K562 (cell line): ENCODE data around the gene TMEM19. TPM values are rescaled to one million over a fixed set of nuclear protein-coding genes. Genes with fewer than 3 reads are reported as not detected.
A peak's percentile ranks its signal among the peaks of the same experiment; 100 is the strongest.

Experiments
- ETV1 ChIP-seq: fragments of 450-650 bp; conservative IDR thresholded peaks from 2 replicates; pipeline ENCODE4 v1.6.1; 2016; ENCODE audit warnings: missing genetic modification characterization, control low read depth, low read depth, missing compliant biosample characterization
- EZH2 ChIP-seq: IDR thresholded peaks from 2 replicates; pipeline ENCODE4 v1.6.1; 2012; ENCODE audit warnings: low read depth, mild to moderate bottlenecking, inconsistent platforms, low read length, borderline replicate concordance
- HDAC2 ChIP-seq: fragments of 450-650 bp; IDR thresholded peaks from 2 replicates; pipeline ENCODE4 v1.6.1; 2016; ENCODE audit warnings: mild to moderate bottlenecking
- KAT8 ChIP-seq: fragments of 450-650 bp; IDR thresholded peaks from 2 replicates; pipeline ENCODE4 v1.6.1; 2016; ENCODE audit warnings: low read depth, mild to moderate bottlenecking
- MAZ ChIP-seq, 2 experiments: fragments of 450-650 bp in 1 of 2; sonication (generic) in 1 of 2; formaldehyde crosslinking; IDR thresholded peaks in 1 of 2; conservative IDR thresholded peaks in 1 of 2; 2 replicates each; pipeline versions ENCODE4 v1.4.0 to v1.5.0; 2020; ENCODE audit warnings: mild to moderate bottlenecking in 1 of 2, missing genetic modification reagents in 1 of 2
- MCM2 ChIP-seq: fragments of 450-650 bp; IDR thresholded peaks from 2 replicates; pipeline ENCODE4 v1.6.1; 2017; ENCODE audit warnings: low read depth, mild to moderate bottlenecking
- MEF2A ChIP-seq: IDR thresholded peaks from 2 replicates; pipeline ENCODE4 v1.6.1; 2011; ENCODE audit warnings: low read depth, mild to moderate bottlenecking, low read length, moderate library complexity; ENCODE audit not compliant: control insufficient read depth
- MIER1 ChIP-seq: fragments of 450-650 bp; IDR thresholded peaks from 2 replicates; pipeline ENCODE4 v1.6.1; 2016; ENCODE audit warnings: antibody characterized with exemption, mild to moderate bottlenecking, low read depth
- MTA3 ChIP-seq: fragments of 450-650 bp; formaldehyde crosslinking; IDR thresholded peaks from 2 replicates; pipeline ENCODE4 v1.6.1; 2017; ENCODE audit warnings: mild to moderate bottlenecking, borderline replicate concordance
- NCOA1 ChIP-seq: fragments of 450-650 bp; IDR thresholded peaks from 2 replicates; pipeline ENCODE4 v1.6.1; 2016; ENCODE audit warnings: low read depth
- NFE2L1 ChIP-seq: fragments of 450-650 bp; IDR thresholded peaks from 2 replicates; pipeline ENCODE4 v1.6.1; 2016; ENCODE audit warnings: missing genetic modification characterization, low read depth, mild to moderate bottlenecking, missing compliant biosample characterization, moderate library complexity, borderline replicate concordance
- NFIC ChIP-seq: fragments of 450-650 bp; IDR thresholded peaks from 2 replicates; pipeline ENCODE4 v1.6.1; 2017; ENCODE audit warnings: mild to moderate bottlenecking, inconsistent platforms
- NFRKB ChIP-seq: fragments of 450-650 bp; IDR thresholded peaks from 2 replicates; pipeline ENCODE4 v1.6.1; 2016; ENCODE audit warnings: low read depth
- PHB2 ChIP-seq: fragments of 450-650 bp; IDR thresholded peaks from 2 replicates; pipeline ENCODE4 v1.6.1; 2017; ENCODE audit warnings: low read depth
- POLR2B ChIP-seq: fragments of 450-650 bp; IDR thresholded peaks from 2 replicates; pipeline ENCODE4 v1.6.1; 2018; ENCODE audit warnings: low read depth; ENCODE audit not compliant: partially characterized antibody
- RNF2 ChIP-seq: sonication (generic); IDR thresholded peaks from 2 replicates; pipeline ENCODE4 v1.6.1; 2016
- SFPQ ChIP-seq: fragments of 200-400 bp; formaldehyde crosslinking; IDR thresholded peaks from 2 replicates; pipeline ENCODE4 v1.6.1; 2017; ENCODE audit warnings: mild to moderate bottlenecking, low read depth, low read length, moderate library complexity
- SMAD2 ChIP-seq: fragments of 150-350 bp; IDR thresholded peaks from 2 replicates; pipeline ENCODE4 v1.6.1; 2014; ENCODE audit warnings: low read depth, mild to moderate bottlenecking, low read length
- SMARCE1 ChIP-seq: fragments of 450-650 bp; IDR thresholded peaks from 2 replicates; pipeline ENCODE4 v1.7.1; 2016; ENCODE audit warnings: mild to moderate bottlenecking
- STAT5A ChIP-seq: IDR thresholded peaks from 2 replicates; pipeline ENCODE4 v1.6.1; 2012; ENCODE audit warnings: low read length, inconsistent platforms, borderline replicate concordance
- SUPT5H ChIP-seq: fragments of 450-650 bp; IDR thresholded peaks from 2 replicates; pipeline ENCODE4 v1.6.1; 2016
- TRIM28 ChIP-seq: fragments of 450-650 bp; IDR thresholded peaks from 2 replicates; pipeline ENCODE4 v1.6.1; 2017
- ZKSCAN1 ChIP-seq: fragments of 150-350 bp; IDR thresholded peaks from 2 replicates; pipeline ENCODE4 v1.6.1; 2016; ENCODE audit warnings: low read depth, low read length
- ZNF124 ChIP-seq: sonication (generic); formaldehyde crosslinking; IDR thresholded peaks from 2 replicates; pipeline ENCODE4 v1.8.1; 2022; ENCODE audit warnings: missing genetic modification reagents
- ZNF41 ChIP-seq: fragments of 250-450 bp; sonication (Bioruptor Pico); conservative IDR thresholded peaks from 2 replicates; pipeline ENCODE4 v1.4.0; 2020; ENCODE audit warnings: mild to moderate bottlenecking
- ZSCAN29 ChIP-seq: fragments of 450-650 bp; IDR thresholded peaks from 2 replicates; pipeline ENCODE4 v1.6.1; 2017
- polyA plus RNA-seq, 8 experiments: library from polyadenylated mRNA; depleted of rRNA in 4 of 8; stranded (reverse) in 5 of 8; unstranded in 3 of 8; fragments of >200 nt; fragmentation: Nextera tagmentation in 2 of 8; fragmentation: Illumina TruSeq in 1 of 8; extraction: Ambion mirVana in 2 of 8; extraction: Trizol in 1 of 8; gene quantifications; 2 replicates each; pipeline versions ENCODE4 v1.2.1 to v1.2.3, GENCODE V29; 2011 to 2014; ENCODE audit warnings: inconsistent platforms in 1 of 8, missing spikeins in 1 of 8
- total RNA-seq, 7 experiments: library from RNA; depleted of rRNA in 6 of 7; stranded (reverse); fragments of >200 nt in 6 of 7; fragmentation: Illumina TruSeq in 2 of 7; extraction: Trizol in 2 of 7; gene quantifications; 2 replicates each; pipeline versions ENCODE4 v1.2.1 to v1.2.3, GENCODE V29; 2011 to 2021; ENCODE audit warnings: low replicate concordance in 1 of 7
- TF ChIP-seq, protein P1 (sequence below): fragments of 200-800 bp; sonication (Bioruptor generic); IDR thresholded peaks from 2 replicates; pipeline ENCODE4 v1.6.1; 2017; ENCODE audit warnings: missing genetic modification characterization, missing compliant biosample characterization
- TF ChIP-seq, protein P2 (sequence below): fragments of 450-650 bp; IDR thresholded peaks from one replicate; pipeline ENCODE4 v1.6.1; 2018; ENCODE audit warnings: mild to moderate bottlenecking, moderate library complexity; ENCODE audit not compliant: partially characterized antibody

TMEM19 gene
- total and polyA plus RNA-seq, 9 of the 15 experiments (the other 6 are each of a cell fraction or from before 2014, with no cell fraction given), result 8.2 to 24.2 (median 17.2) TPM

DNA sequence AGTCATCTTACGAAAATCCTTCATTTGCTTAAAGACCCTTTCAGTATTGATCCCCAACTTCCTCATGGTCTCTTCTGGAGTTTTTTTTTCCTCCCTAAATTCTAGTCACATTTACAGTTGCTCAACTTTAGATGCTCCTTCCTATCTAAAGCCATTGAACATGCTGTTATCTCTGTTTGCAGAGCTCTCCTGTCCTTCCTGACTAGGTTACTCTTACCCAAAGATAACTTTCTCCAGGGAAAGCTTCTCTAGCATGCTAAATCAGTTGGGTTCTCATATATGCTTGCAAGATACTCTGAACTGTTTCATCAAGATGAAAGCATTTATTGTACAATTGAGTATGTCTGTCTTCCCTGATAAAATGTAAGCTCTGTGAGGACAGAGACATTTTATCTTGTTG is 67.0 kb downstream of the TMEM19 start (continued):
- peak; percentile 53; the same call in 1 of the 2 replicates for TF ChIP-seq MTA3
- TF ChIP-seq NFIC, result peak; percentile 87
- TF ChIP-seq HDAC2, result peak; percentile 97
- TF ChIP-seq ZNF41, result no peak
- TF ChIP-seq, protein P1, sequence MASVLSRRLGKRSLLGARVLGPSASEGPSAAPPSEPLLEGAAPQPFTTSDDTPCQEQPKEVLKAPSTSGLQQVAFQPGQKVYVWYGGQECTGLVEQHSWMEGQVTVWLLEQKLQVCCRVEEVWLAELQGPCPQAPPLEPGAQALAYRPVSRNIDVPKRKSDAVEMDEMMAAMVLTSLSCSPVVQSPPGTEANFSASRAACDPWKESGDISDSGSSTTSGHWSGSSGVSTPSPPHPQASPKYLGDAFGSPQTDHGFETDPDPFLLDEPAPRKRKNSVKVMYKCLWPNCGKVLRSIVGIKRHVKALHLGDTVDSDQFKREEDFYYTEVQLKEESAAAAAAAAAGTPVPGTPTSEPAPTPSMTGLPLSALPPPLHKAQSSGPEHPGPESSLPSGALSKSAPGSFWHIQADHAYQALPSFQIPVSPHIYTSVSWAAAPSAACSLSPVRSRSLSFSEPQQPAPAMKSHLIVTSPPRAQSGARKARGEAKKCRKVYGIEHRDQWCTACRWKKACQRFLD (CRISPR knock-in tag), result no peak
- TF ChIP-seq ZSCAN29, result no peak
- peak; percentile 56; the same call in 1 of the 2 replicates for TF ChIP-seq MEF2A
- peak; percentile 81 for TF ChIP-seq ETV1 (tag)
- TF ChIP-seq MIER1, result no peak
- peak; percentile 79; the same call in 1 of the 2 replicates for TF ChIP-seq PHB2
- TF ChIP-seq SFPQ, result no peak
- no peak for TF ChIP-seq POLR2B
- peak; percentile 44; the same call in 1 of the 2 replicates for TF ChIP-seq RNF2
- no peak for TF ChIP-seq NFE2L1
- TF ChIP-seq STAT5A, result peak; percentile 82
- TF ChIP-seq SMAD2, result no peak
- no peak for TF ChIP-seq MCM2
- TF ChIP-seq SMARCE1, result peak; percentile 90
- TF ChIP-seq NCOA1, result peak; percentile 63; the same call in 1 of the 2 replicates
- TF ChIP-seq, protein P2, sequence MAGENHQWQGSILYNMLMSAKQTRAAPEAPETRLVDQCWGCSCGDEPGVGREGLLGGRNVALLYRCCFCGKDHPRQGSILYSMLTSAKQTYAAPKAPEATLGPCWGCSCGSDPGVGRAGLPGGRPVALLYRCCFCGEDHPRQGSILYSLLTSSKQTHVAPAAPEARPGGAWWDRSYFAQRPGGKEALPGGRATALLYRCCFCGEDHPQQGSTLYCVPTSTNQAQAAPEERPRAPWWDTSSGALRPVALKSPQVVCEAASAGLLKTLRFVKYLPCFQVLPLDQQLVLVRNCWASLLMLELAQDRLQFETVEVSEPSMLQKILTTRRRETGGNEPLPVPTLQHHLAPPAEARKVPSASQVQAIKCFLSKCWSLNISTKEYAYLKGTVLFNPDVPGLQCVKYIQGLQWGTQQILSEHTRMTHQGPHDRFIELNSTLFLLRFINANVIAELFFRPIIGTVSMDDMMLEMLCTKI, result no peak
- no peak for TF ChIP-seq SUPT5H
- TF ChIP-seq TRIM28, result 0 out of 2 replicates have a peak, but pooled peaks have one; percentile 32
- TF ChIP-seq NFRKB, result no peak
- no peak for TF ChIP-seq KAT8
- no peak for TF ChIP-seq ZNF124
- no peak for TF ChIP-seq MAZ (CRISPR knock-in tag; conservative IDR thresholded peaks at IDR 0.05 in 1 of 2, IDR thresholded peaks at IDR 0.05 in 1 of 2)
- TF ChIP-seq ZKSCAN1, result no peak
- no peak for TF ChIP-seq EZH2
